ENCODE measurements around the gene CMTM7. TPM values are rescaled to one million over a fixed set of nuclear protein-coding genes. Genes with fewer than 3 reads are reported as not detected.
"Not testable (repeated sequence)": the region's sequence is repeated elsewhere in the genome, so short reads cannot be mapped to it uniquely, and the experiment has no call there.

The CMTM7 gene
- total and polyA plus RNA-seq, 2 of the 8 experiments (the other 6 are each of a cell fraction or from before 2014, with no cell fraction given) = 33.3 to 65.8 TPM

GRCh38 chr3:32466808-32467207 is 75.2 kb downstream of the CMTM7 start:
- H3K27ac ChIP-seq (ENCODE audit: low read depth, low read length); H2AFZ ChIP-seq (ENCODE audit: low read length); H3K56ac ChIP-seq (replicated peaks; ENCODE audit: insufficient read length, low read depth, low read length); H3K23ac ChIP-seq (ENCODE audit: insufficient read length); H2BK12ac ChIP-seq (ENCODE audit: low read depth, low read length); H3K14ac ChIP-seq (ENCODE audit: insufficient read length); H3K9ac ChIP-seq (replicated peaks in 1 of 4; ENCODE audit: extremely low read depth in 1 of 4, low read depth in 3 of 4, low read length in 3 of 4); H3K4me1 ChIP-seq (replicated peaks in 1 of 4; ENCODE audit: control insufficient read depth in 3 of 4, insufficient read depth in 4 of 4, low read length in 3 of 4); H3K79me1 ChIP-seq (ENCODE audit: low read depth, low read length); H3K36me3 ChIP-seq (ENCODE audit: control insufficient read depth in 2 of 4, insufficient read depth in 4 of 4, low read length in 3 of 4); H2BK5ac ChIP-seq (ENCODE audit: low read depth, low read length); H4K20me1 ChIP-seq (replicated peaks in 1 of 2; ENCODE audit: control insufficient read depth in 1 of 2, insufficient read depth in 2 of 2, low read length in 2 of 2); H3K23me2 ChIP-seq (ENCODE audit: low read depth, low read length); H3K4me2 ChIP-seq (ENCODE audit: insufficient read depth in 1 of 2, low read depth in 2 of 2, low read length in 2 of 2); DNase-seq (ENCODE audit: low read depth in 1 of 2, low spot score in 2 of 2); H3K9me3 ChIP-seq (ENCODE audit: insufficient read depth in 2 of 2, low read depth in 1 of 2, low read length in 1 of 2); H3K4ac ChIP-seq (replicated peaks; ENCODE audit: insufficient read length, low read depth, low read length); H2BK120ac ChIP-seq (replicated peaks; ENCODE audit: low read depth, low read length); H4K8ac ChIP-seq (ENCODE audit: extremely low read depth, insufficient read depth, low read length); FAIRE-seq; H3K27me3 ChIP-seq (replicated peaks in 1 of 4; ENCODE audit: control insufficient read depth in 3 of 4, extremely low read depth in 1 of 4, insufficient read depth in 3 of 4, low read length in 3 of 4); H4K91ac ChIP-seq (replicated peaks; ENCODE audit: insufficient read length, low read length); H2BK15ac ChIP-seq (ENCODE audit: low read length); H2AK5ac ChIP-seq (ENCODE audit: low read depth, low read length); H2BK20ac ChIP-seq (ENCODE audit: low read length); H3K18ac ChIP-seq (ENCODE audit: extremely low read depth, low read length); H3K79me2 ChIP-seq (ENCODE audit: control insufficient read depth in 1 of 2, insufficient read depth in 2 of 2, low read length in 2 of 2); H3K4me3 ChIP-seq (ENCODE audit: extremely low read depth in 1 of 4, insufficient read depth in 2 of 4, low read depth in 3 of 4, low read length in 4 of 4); H4K5ac ChIP-seq (ENCODE audit: insufficient read length, low read depth, low read length); POLR2A ChIA-PET (ENCODE audit: partially characterized antibody): not testable (repeated sequence)
- 97% methylated on average over 6 of the region's 6 CpGs; no CpG with 5 or more reads in 1 of the 2 experiments for WGBS, 2 experiments (ENCODE audit: extremely low coverage in 1 of 2, insufficient coverage in 1 of 2, insufficient read length in 1 of 2, insufficient replicate concordance in 2 of 2, low coverage in 1 of 2, low lambda C conversion rate in 2 of 2, missing lambda C conversion rate in 1 of 2)
- CTCF ChIA-PET (ENCODE audit: partially characterized antibody) = interaction anchor here (1.0 to 6.0 kb wide), 26 partner anchors 7 to 189 kb away, joined by 3 to 83 read pairs (median 8); no protein-coding TSS in a partner anchor
